Measurements from ENCODE around the gene ATF6B.

The ATF6B gene

DNA sequence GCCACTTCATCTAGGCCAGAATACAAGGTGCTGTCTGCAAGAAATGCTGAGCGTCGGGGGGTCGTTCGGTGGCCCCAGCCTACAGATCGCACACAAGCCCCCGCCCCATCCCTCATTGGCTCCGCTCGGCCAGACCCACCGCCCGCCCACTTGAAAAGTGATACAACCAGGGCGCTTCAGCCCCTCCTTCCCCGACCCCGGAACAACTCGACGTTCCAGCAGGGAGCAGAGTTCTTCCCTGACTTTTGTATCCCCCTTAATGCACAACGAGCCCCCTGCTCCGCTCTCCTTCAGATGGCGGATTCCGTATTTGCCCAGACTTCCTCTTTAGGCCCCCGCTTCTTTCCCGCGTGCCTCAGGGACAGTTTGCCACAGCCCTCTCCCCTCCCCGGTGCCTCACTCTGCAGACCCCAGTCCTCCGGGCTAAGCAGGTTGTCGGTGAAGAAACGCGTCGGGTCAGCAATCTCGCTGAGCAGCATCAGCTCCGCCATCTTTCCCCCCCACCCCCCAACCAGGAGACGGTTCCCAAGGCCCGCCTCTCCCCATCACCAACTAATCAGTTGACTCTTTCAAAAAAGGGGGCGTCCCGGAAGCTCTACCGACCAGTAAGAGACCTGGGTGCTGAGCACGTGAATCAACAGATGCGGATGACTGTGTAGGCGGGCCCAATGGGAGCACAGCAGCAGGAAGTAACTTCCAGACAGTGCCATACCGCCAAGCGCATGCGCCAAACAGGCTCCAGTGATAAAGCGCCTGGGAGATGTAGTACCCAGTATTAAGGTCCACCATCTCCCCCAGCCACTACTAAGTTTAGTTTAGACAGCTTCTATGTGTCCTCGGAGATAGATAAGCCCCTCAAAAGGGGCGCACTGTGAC lies at the start of gene ATF6B:
Gene ATF6B, minus strand, starts transcription at position 530 of the 876 bp plus-strand sequence. Its CDS starts 39 bp downstream, at position 491.
- peak; percentile 98 for DNase-seq

DNA sequence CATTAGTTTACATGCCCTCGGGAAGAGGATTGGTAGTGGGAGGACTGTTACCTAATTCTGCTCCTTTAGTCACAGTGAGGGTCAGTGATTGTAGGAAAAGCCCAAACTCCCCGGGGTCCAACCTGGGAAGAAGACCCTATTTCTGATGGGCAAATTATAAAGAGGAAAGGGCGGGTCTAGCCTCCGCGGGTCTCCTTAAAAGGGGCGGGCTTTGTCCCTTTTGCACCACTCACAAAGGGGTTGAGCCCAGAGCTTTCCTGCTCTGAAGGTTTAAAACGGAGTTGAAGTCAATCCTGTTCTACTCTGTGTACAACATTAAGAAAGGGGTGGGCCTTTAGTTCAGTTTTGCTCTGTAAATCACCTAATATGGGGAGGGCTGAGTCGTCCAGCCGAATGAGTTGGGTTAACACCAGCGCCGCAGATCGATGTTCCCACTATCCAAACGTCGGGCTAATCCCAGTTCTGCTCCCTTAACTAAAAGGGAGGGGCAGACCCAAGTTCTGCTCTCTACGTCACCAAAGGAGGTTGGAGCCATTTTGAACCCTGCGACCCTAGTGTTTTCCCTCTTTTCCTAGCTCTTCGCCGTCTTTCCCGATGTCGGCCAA lies 49.2 kb upstream of the ATF6B start:
- DNase-seq = no peak

DNA sequence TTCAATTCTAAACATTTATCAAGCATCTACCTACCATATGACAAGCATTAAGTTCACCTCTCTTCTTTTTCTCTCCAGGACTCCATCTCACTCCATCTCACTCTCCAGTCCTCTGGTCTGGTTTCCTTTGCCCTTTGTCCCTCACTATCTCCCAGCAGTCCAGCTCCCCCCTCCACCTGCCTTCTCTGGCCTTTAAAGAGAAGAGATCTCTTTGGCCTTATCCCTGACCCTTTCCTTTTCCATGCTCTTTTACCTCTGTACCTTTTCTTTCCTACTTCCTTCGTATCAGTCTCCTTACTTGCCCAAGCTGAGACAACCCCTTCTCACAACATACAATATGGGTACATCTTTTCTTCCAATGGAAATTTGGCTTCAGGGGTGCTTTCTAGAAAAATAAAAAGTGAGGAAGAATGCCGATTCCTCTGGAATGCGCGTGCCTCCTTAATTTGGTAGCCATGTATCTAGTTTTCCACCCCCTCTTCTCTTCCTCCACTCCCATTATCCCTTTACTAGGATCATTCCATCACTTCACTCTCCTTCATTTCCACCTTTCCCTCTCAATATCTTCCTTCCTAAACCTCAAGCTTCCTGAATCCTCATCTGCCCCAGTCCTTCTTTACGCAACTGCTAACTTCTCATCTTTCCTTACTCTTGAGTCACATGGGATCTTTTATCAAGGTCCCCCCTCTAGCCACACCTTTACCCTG lies 48.6 kb upstream of the ATF6B start:
- DNase-seq = no peak

DNA sequence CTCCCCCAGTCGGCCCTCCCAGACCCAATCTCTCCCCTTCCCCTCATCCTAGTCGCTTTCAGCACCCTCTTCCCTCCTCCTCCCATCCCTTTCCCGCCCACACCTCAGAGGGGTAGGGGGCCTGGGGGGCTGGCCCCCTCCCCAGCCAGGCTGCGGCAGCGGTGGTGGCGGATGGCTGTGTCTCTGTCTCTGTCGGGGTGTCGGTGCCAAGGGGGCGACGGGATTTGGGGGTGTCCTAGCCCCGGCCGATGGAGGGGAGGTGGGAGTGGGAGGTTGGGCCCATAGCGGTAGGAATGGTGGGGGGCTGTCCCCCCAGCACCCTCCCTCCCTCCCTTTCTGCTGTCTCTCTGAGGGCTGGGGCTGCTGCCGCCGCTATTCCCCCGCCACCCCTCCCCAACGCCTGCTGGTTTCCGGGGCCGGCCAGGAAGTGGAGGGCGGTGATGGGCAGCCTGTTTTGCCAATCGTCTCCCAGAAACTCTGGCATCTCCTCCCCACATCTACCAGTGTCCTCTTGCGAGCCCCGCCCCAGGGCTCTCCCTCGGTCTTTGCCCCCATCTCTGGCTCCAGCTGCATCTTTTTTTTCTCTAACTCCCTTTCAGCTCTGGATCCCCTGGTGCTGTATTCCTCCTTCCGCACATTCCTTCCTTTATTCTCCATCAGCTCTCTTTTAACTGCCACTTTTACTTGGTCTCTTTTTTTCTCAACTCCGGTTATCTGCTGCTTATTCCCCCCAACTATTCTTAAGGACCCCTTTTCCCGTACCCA lies 47.8 kb upstream of the ATF6B start, which contains the start of gene AGPAT1:
Gene AGPAT1, minus strand, starts transcription at position 374 of the 765 bp plus-strand sequence. CDS start 4,588 bp downstream, outside the sequence.
- peak; percentile 86 for DNase-seq

DNA sequence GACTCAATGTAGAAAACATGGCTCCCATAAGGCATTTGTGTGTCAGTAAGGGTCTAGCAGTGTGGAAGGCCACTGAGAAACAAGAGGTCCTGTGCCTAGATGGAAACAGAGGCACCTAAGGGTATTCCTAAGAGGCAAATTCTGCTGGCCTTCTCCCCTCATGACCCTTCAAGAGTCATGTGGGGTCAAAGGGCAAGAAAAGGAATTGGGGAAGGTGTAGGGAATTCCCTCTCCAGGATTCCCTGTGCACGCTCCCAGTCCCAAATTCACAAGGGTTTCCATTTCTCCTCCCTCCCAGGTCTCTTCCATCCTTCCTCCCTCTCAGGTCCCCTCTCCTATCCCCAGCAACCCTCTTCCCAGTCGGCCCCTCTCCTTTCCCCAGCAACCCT lies 47.3 kb upstream of the ATF6B start:
- DNase-seq = no peak

DNA sequence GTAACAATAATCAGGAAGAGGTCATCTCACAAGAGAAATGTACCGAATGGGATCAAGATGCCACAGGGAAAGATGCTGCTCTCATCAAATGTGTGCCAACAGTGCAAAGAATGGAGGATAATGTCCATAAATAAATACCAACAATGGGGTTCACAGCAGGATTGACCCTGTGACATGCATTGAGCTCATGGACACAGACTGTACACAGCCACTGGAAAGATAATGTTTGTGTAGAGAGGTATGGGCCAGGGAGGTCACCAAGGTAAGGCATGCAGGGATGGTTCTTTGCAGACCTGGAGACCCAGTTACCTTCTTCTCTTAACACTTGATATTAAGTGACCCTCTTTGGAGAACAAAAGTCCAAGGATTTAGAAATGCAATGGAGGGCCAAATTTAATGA lies 46.4 kb upstream of the ATF6B start:
- DNase-seq = no peak

DNA sequence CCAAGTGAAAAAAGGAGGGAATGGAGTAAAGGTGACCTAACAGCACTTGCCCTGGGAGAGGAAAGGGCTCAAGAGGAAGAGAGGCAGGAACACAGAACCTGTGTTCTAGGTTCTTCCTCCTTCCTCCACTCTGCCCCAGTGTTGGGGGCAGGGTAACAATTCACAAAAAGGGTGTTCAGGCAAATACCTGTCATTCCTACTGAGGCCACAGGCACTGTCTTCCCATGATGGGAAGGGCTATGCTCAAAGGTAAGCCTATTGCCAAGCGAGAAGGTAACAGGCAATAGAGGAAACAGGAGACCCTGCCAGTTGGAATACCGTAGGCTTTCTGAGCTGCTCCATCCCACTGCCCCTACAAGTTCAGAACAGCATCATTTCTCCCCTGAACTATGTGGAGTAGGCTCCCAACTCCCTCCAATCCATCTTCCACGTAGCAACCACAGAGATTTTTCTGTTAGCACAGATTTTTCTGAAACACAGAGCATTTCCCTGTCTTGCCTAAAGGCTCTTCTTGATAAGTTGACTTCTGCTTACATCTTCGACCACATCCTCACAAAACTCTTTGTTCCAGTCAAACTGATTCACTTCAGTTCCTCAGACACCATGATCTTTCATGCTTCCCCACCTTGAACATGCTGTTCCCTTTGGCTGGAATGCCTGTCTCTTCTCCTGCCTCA lies 45.1 kb upstream of the ATF6B start:
- no peak for DNase-seq

DNA sequence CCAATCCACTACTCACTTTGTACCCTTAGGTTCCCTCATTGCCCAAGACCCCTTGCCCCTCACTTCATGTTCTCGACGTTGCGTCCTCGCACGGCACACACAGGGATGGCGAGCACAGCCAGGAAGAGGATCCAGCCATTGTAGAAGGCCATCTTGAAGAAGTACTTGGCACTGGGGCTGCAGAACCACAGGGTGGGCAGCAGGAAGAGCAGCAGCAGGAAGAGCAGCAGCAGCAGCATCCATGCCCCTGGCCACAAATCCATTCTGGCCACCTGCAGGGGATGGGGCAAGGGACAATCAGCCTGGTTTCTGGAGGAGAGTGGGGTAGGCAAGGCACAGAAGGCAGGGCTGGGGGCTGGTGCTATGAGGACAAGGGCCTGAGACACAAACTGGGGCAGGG lies 43.2 kb upstream of the ATF6B start:
- DNase-seq = no peak

DNA sequence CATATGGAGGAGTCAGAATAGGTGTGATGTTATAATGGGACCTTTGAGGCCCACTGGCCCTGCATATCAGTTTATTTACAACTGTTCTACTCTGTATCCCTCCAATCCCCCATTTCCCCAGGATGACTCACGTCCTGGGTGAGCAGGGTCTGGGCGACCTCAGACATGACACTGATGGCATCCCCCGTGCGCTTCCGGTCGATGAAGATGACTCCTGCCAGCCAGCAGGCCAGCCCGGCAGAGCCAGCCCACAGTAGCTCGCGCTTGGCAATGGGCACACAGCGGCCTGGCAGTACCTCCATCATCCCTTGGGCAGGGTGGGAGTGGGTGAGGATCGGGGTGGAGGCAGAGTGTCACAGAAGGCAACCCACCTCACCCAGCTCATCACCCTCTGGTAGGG lies 42.2 kb upstream of the ATF6B start:
- no peak for DNase-seq

DNA sequence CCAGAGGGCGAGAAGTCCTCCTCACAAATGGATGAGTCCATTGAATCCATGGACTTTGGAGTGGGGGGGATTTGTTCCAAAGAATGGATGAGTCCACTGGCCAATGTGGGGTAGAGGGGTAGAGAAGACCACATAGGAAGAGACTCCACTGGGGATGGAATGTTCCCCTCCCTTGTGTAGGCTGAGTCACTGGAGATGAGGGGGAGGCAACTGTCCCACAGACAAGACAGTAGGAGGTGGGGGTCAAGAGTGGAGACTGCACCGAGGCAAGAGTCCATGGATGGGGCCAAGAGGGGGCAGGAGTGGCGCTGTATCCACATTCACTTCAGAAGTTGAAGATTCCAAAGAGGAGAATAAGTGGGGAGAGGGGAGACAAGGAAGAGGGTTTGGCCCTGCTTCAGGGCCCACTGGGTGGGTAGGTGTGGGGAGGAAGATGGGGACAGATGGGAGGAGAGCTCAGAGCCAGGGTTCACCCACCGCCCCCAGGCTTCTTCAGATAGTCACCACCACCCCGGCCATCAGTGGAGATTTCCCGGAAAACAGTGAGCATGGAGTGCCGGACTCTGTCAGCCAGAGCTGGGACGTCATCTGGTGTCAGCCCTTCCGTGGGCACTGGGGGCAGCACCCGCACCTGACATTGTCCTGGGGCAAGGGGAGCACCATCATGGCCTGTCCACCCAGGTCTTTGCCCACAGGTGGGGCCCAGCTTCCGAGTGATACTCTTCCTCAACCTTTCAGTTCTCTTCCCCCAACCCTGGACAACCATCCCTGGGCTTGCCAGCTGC lies 41.0 kb upstream of the ATF6B start:
- DNase-seq = no peak

DNA sequence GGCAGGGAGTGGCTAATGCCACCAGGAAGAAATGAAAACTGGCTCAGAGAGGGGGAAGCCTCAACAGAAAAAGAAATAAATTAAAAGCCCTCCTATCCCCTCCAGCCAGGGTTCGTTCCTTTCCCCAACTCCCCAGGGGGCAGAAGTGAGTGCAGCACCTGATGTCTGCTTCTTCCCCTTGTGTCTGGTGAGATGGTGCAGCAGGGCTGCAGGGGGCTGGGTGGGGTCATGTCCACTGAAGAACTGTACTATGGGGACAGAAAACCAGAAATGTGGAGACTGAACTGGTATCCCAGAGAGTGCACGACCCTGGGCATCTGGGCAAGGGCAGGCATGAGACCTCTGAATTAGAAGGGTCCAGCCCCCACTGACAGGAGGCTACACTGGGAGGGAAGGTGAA lies 40.3 kb upstream of the ATF6B start:
- DNase-seq = no peak

DNA sequence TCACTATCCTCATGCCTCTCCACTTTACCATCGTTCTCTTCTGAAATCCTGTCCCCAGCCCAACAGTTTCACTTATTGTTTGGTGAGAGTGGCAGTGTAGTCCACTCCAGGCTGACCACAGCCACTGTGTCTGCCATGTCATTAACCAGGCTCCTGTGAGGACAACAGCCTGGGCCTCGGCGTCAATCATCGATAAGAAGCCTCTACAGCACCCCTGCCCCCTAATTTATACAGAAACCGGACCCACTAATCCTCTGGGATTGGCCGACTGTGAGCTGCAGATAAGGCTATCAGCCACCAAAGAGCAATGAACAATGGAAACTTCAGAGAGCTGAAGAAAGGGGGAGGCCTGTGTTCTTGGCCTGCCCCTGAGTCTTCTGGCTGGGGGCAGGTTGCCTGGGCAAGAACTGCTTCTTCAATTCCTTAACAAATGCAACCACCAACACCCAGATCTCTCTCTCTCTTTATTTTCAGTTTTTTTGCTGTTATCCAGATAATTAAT lies 39.8 kb upstream of the ATF6B start:
- no peak for DNase-seq

DNA sequence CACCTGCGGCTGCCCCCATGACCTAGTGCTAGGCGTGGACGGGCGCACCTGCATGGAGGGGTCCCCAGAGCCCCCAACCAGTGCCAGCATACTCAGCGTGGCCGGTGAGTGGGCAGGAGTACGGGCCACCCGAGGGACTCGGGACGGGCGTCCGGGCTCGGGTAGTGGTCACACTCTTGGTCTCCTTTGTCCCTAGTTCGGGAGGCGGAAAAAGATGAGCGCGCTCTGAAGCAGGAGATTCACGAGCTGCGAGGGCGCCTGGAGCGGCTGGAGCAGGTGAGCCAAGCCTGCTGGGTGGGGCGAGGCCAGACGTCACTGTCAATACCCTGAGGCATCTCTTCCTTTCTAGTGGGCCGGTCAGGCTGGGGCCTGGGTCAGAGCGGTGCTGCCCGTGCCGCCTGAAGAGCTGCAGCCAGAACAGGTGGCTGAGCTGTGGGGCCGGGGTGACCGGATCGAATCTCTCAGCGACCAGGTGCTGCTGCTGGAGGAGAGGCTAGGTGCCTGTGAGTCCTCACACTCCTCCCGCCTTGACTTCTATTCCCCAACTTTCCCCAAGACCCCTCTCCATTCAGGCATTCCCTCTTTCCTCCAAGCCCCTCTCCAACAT lies 39.2 kb upstream of the ATF6B start:
- DNase-seq = no peak

DNA sequence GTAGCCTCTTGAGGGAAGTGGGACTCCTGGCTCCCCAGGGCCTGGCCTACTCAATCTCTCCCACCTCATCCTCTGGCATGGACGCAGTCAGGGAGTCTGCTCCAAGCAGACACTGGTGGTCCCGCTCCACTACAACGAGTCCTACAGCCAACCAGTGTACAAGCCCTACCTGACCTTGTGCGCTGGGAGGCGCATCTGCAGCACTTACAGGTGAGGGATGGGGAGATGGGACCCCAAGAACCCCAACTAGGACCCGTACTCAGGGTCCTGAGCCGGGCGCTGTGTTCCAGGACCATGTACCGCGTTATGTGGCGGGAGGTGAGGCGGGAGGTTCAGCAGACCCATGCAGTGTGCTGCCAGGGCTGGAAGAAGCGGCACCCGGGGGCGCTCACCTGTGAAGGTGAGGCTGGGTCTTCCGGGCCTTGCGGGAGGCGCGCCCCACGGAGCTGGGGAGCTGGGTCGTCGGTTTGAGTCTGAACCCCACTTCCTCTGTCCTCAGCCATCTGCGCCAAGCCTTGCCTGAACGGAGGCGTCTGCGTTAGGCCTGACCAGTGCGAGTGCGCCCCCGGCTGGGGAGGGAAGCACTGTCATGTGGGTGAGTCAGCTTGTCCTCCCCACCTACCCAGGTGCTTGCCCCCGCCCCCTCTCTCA lies 38.5 kb upstream of the ATF6B start:
- no peak for DNase-seq

DNA sequence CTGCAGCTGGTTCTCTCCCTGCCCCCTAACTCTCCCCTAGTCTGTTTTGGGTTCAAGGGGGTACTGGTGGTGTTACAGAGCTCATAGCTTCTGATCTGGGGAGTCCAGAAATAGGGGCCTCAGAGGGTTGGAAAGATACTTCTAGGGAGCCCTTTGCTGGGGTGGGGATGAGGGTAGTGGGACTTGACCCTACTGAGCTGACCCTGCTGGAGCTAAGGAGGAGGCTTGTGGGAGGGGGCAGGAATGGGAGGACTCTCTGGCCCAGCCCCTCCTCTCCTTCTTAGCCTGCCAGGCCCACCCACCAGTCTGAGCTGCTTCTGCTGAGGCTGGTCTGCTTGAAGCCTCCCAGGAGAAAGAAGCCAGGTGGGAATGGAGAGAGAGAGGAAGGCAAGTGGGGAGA lies 36.2 kb upstream of the ATF6B start, which contains the start of gene EGFL8:
Gene EGFL8, plus strand, starts transcription at position 301 of the 400 bp plus-strand sequence. CDS start 1,571 bp downstream, outside the sequence.
- DNase-seq = no peak

DNA sequence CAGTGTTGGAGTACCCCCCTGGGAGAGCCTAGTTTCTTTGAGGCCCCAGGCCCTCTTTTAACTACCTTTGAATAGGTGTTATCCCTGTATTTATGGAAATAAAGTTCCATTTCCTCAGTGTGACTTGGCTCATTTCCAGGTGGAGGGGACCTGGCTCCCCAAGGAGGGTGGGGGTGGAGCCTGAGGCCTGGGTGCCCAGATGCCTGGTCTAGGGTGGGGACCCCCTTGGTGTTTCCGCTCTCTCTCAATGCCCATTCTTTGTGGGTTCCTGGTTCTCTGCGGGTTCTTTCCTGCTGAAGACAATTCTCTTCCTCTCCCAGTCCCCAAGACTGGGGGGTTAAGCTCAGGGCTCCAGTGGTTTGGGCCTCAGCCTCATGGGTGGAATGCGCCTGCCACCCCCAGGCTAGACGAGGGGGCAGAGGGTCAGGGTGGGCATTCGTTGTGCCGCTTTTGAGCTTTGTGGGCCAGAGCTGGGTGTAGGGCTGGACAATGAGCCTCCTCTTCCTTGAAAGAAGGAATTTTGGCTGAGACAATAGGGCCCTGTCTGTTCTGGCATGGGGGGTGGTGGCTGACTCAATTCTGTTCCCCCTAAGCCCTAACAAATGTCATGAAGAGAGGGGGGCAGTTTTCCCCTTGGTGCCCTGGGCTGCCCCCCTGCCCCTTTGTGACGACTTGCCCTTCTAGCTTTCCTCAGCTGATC lies 35.7 kb upstream of the ATF6B start:
- DNase-seq = no peak

DNA sequence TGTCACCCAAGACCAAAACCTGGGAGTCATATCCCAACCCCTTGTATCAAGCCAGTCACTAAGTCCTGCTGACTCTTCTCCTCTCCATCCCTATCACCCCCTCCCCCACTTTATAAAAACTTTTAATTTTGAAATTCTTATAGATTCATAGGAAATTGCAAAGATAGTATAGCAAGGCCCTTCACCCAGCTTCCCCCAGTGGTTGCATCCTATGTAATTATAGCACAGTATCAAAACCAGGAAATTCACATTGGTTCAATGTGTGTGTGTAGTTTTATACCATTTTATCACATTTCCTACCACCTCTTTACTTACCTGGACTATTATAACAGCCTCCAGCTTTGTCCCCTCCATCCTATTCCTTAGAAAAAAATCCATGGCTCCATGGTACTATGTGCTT lies 30.0 kb upstream of the ATF6B start:
- DNase-seq = no peak

DNA sequence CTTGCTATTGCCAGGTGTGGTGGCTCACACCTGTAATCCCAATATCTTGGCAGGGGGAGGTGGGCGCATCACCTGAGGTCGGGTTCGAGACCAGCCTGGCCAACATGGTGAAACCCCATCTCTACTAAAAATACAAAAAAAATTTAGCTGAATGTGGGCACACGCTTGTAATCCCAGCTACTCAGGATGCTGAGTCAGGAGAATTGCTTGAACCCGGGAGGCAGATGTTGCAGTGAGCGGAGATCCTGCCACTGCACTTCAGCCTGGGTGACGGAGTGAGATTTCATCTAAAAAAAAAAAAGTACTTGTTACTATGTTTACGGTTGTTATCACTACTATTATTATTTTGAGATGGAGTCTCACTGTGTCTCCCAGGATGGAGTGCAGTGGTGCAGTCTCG lies 28.8 kb upstream of the ATF6B start:
- no peak for DNase-seq

DNA sequence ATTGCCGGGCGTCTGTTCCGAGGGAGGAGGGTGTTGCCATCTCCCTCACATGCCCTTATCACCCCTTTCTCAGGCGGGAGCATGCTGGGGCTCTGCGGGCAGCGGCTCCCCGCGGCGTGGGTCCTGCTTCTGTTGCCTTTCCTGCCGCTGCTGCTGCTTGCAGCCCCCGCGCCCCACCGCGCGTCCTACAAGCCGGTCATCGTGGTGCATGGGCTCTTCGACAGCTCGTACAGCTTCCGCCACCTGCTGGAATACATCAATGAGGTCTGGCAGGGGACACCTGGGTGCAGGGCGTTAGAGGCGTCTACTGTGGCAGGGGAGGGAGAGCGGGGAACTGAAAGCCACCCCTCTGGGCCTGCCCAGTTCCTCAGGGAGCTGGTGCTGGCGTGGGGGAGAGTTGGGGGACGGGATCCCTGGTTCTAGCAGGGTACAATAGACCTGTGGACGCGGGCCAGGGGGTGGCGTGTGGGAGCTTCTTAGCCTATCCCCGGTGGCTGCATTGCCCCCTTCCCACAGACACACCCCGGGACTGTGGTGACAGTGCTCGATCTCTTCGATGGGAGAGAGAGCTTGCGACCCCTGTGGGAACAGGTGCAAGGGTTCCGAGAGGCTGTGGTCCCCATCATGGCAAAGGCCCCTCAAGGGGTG lies 26.6 kb upstream of the ATF6B start:
- DNase-seq = peak; percentile 55
